ENCODE results near the gene CTIF. TPM values are rescaled to one million over a fixed set of nuclear protein-coding genes. Genes with fewer than 3 reads are reported as not detected.

CTIF gene
- total RNA-seq, 6 experiments from 2014 or later: 77.6 to 100 (median 79.2) TPM

- Mint-ChIP-seq H3K27me3 (ENCODE audit: insufficient read depth) (peaks cover 10% of the 10 kb centered on the region), H3K4me1 (ENCODE audit: low read depth) (peaks cover 34% of the 10 kb centered on the region), H3K9me3 (no peaks in the 10 kb centered on the region), H3K36me3 (ENCODE audit: low read depth) (peaks cover 35% of the 10 kb centered on the region), H3K27ac (peak overlapping the region; percentile 75), H3K4me3 (no peak overlapping the region)
- no peak for DNase-seq
- no peak for TF ChIP-seq CTCF (IDR thresholded peaks at IDR 0.05)
Measured at GRCh38 chr18:48801728-48802542, 263.1 kb downstream of the CTIF start.

DNA sequence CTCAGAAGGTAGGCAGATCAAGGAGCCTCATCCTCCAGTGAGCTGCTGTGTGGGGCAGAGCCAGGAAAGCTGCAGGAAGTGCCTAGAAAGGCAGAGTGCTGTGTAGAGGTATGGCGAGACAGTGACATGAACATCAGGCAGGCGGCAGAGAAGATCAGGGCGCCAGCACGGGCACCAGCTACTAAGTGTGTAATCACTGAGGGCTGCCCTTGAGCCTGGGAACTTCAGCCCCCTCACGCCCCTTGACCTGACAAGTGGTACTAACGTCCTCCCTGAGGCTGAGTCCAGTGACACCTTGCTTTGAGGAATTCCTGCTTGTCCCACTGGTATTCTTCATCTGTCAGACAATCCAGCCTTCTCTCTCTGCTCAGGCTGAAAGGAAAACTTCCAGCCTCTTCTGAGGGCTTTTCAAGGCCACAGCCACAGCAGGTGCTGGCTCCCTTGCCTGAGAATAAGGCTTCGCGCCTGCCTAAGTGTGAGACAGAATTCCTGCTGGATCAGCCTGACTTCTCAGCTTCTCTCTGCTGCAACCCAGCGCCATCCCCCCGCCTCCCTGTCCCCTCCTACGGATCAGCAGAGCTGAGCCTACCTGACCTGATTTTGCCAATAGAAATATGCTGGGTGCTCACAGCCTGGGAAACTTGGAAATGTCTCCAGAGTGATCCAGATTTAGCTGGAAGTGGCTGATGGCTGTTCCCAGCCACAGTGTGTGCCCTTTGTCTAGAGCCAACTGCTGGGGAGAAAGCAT, 263.9 kb downstream of the CTIF start:
- Mint-ChIP-seq H3K9me3 (no peaks in the 10 kb centered on the region), H3K4me3 (no peak overlapping the region), H3K27me3 (ENCODE audit: insufficient read depth) (peaks cover 8% of the 10 kb centered on the region), H3K27ac (no peak overlapping the region), H3K36me3 (ENCODE audit: low read depth) (peaks cover 28% of the 10 kb centered on the region), H3K4me1 (ENCODE audit: low read depth) (peaks cover 37% of the 10 kb centered on the region)
- no peak for DNase-seq
- no peak for TF ChIP-seq CTCF (IDR thresholded peaks at IDR 0.05)

- H3K36me3 Mint-ChIP-seq (ENCODE audit: low read depth): peaks cover 28% of the 10 kb centered on the region
- peaks cover 37% of the 10 kb centered on the region for H3K4me1 Mint-ChIP-seq (ENCODE audit: low read depth)
- no peak for DNase-seq
- no peak overlapping the region for H3K4me3 Mint-ChIP-seq
- H3K27me3 Mint-ChIP-seq (ENCODE audit: insufficient read depth): peaks cover 8% of the 10 kb centered on the region
- no peak for TF ChIP-seq CTCF (IDR thresholded peaks at IDR 0.05)
- no peak overlapping the region for H3K27ac Mint-ChIP-seq
- no peaks in the 10 kb centered on the region for H3K9me3 Mint-ChIP-seq
Measured at GRCh38 chr18:48803518-48803917, 264.7 kb downstream of the CTIF start.

- Mint-ChIP-seq H3K27me3 (ENCODE audit: insufficient read depth) (peaks cover 6% of the 10 kb centered on the region), H3K4me3 (no peak overlapping the region), H3K27ac (no peak overlapping the region), H3K9me3 (no peaks in the 10 kb centered on the region), H3K4me1 (ENCODE audit: low read depth) (peaks cover 39% of the 10 kb centered on the region), H3K36me3 (ENCODE audit: low read depth) (peaks cover 29% of the 10 kb centered on the region)
- no peak for DNase-seq
- TF ChIP-seq CTCF (IDR thresholded peaks at IDR 0.05): no peak
Measured at GRCh38 chr18:48803951-48804855, 265.4 kb downstream of the CTIF start.

- H3K4me3 Mint-ChIP-seq: no peak overlapping the region
- H3K36me3 Mint-ChIP-seq (ENCODE audit: low read depth): peaks cover 26% of the 10 kb centered on the region
- no peak overlapping the region for H3K27ac Mint-ChIP-seq
- H3K4me1 Mint-ChIP-seq (ENCODE audit: low read depth): peaks cover 36% of the 10 kb centered on the region
- no peak for TF ChIP-seq CTCF (IDR thresholded peaks at IDR 0.05)
- DNase-seq: no peak
- peaks cover 6% of the 10 kb centered on the region for H3K27me3 Mint-ChIP-seq (ENCODE audit: insufficient read depth)
- no peaks in the 10 kb centered on the region for H3K9me3 Mint-ChIP-seq
Measured at GRCh38 chr18:48804856-48805610, 266.2 kb downstream of the CTIF start.
